Measurements from ENCODE around the gene ERBB4.

Gene ERBB4

DNA sequence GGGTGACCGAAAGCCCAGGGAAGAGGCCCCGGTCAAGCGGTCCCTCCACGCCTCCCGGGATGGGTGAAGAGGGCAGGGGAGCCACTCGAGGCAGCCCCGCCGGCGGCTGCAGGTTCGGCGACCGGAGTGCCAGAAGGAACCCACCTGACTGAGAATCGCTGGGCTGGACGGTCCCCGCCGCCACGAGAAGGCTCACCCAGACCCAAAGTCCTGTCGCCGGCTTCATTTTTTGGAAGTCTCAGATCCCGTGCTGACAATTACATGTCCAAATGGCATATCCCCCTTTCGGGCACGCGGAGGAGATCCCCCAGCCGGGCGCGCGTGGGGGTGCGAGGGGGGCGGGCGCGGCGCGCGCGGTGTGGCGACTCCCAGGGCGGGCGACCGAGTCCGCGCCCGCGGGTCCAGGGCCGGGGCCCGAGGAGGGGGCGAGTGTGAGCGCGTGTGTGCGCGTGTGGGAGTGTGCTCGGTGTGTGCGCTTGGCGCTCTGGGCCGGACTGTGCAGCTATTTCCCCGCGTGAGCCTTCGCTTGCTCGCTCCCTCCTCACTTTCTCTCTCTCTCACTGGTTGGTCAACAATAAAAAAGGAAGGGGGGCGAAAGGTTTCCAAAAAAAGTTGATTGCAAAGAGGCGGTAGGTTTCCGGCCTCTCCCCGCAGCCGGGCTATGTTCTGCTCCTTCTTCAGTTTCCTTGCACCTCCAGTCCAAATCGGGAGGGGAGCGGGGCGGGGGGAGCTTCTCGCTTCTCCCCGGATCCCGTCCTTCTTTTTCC, at the start of gene ERBB4:
TSS of gene ERBB4 (minus strand) at position 498 of the 767 bp plus-strand sequence. CDS start at position 226, 272 bp downstream.
- H3K4me3 ChIP-seq (replicated peaks; ENCODE audit: low read depth, low read length) = peak within 1 kb of the TSS; percentile 32
- TF ChIP-seq, protein P1, sequence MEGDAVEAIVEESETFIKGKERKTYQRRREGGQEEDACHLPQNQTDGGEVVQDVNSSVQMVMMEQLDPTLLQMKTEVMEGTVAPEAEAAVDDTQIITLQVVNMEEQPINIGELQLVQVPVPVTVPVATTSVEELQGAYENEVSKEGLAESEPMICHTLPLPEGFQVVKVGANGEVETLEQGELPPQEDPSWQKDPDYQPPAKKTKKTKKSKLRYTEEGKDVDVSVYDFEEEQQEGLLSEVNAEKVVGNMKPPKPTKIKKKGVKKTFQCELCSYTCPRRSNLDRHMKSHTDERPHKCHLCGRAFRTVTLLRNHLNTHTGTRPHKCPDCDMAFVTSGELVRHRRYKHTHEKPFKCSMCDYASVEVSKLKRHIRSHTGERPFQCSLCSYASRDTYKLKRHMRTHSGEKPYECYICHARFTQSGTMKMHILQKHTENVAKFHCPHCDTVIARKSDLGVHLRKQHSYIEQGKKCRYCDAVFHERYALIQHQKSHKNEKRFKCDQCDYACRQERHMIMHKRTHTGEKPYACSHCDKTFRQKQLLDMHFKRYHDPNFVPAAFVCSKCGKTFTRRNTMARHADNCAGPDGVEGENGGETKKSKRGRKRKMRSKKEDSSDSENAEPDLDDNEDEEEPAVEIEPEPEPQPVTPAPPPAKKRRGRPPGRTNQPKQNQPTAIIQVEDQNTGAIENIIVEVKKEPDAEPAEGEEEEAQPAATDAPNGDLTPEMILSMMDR (IDR thresholded peaks at IDR 0.05; ENCODE audit: low read depth, low read length, missing control alignments) = no peak
- DNase-seq (ENCODE audit: extremely low read depth, low read depth) = no peak

DNA sequence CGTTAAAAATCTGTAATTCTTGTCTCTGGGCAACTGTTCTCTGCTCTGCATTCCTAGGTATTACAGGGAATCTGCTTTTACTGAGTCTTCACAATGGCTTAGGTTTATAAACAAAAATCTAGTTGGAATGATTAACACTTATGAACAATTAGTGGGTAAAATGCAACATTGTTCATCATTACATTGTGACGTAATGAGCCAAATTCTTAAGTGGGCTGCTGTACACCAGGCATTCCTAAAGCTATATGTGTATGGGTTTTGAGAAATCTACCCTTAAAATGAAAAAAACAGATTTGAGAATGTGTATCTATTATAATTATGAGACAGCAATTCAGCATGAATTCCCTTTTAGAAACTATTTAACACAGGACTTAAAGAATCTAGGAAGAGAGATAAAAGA, 41.5 kb upstream of the ERBB4 start:
- no peak for DNase-seq (ENCODE audit: extremely low read depth, low read depth)
- TF ChIP-seq, protein P1 (IDR thresholded peaks at IDR 0.05; ENCODE audit: low read depth, low read length, missing control alignments) = no peak
- no peak overlapping the region for H3K4me3 ChIP-seq (replicated peaks; ENCODE audit: low read depth, low read length)

DNA sequence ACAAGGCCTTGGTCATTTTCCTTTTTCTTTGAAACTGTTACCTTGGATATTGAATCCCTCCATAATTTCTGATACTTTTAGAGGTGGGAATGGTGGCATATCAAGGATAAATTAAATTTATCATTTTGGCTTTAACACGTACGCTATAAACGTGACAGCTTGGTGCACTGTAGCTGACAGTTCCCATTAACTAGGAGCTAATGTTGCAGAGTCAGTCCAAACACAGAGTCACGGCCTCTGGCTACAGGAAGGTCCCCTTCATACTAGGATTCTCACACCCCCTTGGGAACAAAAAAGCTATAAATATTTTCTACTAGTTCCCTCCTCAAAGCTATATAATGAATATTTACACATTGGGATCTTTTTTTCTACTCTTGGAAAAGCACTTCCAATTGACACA, 17.7 kb upstream of the ERBB4 start:
- TF ChIP-seq, protein P1 (IDR thresholded peaks at IDR 0.05; ENCODE audit: low read depth, low read length, missing control alignments) = no peak
- H3K4me3 ChIP-seq (replicated peaks; ENCODE audit: low read depth, low read length) = no peak overlapping the region
- no peak for DNase-seq (ENCODE audit: extremely low read depth, low read depth)

DNA sequence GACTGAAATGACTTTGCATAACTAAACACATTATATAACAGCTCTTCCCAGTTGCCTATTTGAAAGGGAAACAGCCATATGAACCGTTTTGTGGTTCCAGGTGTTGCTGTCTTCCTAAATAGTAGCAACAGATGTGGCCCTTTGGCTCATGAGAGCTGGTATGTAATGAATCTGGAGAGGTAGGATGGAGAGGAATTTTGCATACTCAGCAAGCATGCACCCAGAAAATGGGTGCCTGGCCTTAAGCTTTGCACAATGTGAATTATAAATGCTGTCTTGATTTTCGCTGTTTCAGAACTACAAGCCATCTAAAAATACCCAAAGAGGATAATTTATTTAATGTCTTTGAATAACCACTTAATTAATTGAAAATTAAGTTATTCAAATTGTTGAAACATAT, 15.6 kb upstream of the ERBB4 start:
- no peak for DNase-seq (ENCODE audit: extremely low read depth, low read depth)
- TF ChIP-seq, protein P1 (IDR thresholded peaks at IDR 0.05; ENCODE audit: low read depth, low read length, missing control alignments) = no peak
- H3K4me3 ChIP-seq (replicated peaks; ENCODE audit: low read depth, low read length) = no peak overlapping the region

DNA sequence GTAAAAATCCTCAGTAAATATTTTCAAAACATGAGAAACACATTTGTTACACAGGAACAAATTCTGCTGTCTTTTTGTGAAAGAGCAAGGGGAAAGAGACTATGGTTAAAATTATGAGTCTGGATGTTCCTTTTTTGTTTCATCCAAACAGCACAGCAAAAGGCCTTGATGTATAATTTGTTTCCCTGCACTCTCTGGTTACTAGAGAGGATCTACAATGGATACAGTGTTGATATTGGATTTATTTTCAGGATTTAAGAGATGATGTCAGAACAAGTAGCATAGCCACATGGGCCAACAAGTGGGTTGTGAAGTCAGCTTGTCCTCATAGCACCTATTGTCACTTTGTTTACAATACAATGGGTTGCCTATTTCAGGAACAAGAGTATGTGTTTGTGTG, 11.3 kb upstream of the ERBB4 start:
- DNase-seq (ENCODE audit: extremely low read depth, low read depth) = no peak
- no peak overlapping the region for H3K4me3 ChIP-seq (replicated peaks; ENCODE audit: low read depth, low read length)
- TF ChIP-seq, protein P1 (IDR thresholded peaks at IDR 0.05; ENCODE audit: low read depth, low read length, missing control alignments) = no peak

DNA sequence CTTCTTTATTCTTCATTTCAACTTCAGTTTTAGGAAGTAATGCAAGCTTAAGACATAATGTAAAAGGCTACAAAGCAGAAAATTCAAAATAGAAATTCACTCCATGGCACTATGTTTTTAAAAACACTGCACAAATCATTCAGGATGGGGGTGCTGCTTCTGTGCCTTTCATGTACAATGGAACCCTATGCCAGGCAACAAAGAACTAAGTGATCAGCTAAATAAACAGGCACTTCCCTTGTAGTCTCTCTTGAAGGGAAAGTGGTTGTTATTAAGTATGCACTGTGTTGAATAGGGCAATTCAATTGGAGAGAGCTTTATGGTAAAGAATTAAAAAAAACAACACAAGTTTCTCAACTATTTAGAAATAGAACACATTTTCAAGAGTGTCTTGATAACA, 10.9 kb upstream of the ERBB4 start:
- TF ChIP-seq, protein P1 (IDR thresholded peaks at IDR 0.05; ENCODE audit: low read depth, low read length, missing control alignments) = no peak
- no peak overlapping the region for H3K4me3 ChIP-seq (replicated peaks; ENCODE audit: low read depth, low read length)
- DNase-seq (ENCODE audit: extremely low read depth, low read depth) = no peak

DNA sequence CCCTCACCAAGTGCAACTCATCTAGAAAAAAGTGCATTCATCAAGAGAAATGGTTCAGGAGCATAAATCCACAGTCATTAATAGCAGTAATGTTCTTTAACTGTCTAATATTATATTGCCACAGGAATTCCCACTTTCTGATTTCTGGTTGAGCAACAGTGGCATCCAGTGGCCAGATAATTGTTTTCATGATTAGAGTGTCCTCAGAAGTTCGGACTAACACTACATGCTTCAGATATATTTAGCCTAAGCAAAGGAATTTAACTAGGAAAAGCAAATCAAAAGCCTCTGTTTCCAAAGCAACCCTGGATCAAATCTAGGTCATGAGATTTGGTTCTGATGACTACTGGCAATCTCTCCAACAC, 9.8 kb upstream of the ERBB4 start:
- H3K4me3 ChIP-seq (replicated peaks; ENCODE audit: low read depth, low read length) = no peak overlapping the region
- TF ChIP-seq, protein P1 (IDR thresholded peaks at IDR 0.05; ENCODE audit: low read depth, low read length, missing control alignments) = no peak
- peak; percentile 5 for DNase-seq (ENCODE audit: extremely low read depth, low read depth)
